Activated gamma-delta T cell treated with Interleukin-2 at 50 U/mL for 16 hours (primary cell): ENCODE measurements around the gene AK8.

ENCODE experiments used
- DNase-seq: peaks from one replicate; pipeline ENCODE4 v3.0.0-alpha.2; 2020

AK8 gene

DNA sequence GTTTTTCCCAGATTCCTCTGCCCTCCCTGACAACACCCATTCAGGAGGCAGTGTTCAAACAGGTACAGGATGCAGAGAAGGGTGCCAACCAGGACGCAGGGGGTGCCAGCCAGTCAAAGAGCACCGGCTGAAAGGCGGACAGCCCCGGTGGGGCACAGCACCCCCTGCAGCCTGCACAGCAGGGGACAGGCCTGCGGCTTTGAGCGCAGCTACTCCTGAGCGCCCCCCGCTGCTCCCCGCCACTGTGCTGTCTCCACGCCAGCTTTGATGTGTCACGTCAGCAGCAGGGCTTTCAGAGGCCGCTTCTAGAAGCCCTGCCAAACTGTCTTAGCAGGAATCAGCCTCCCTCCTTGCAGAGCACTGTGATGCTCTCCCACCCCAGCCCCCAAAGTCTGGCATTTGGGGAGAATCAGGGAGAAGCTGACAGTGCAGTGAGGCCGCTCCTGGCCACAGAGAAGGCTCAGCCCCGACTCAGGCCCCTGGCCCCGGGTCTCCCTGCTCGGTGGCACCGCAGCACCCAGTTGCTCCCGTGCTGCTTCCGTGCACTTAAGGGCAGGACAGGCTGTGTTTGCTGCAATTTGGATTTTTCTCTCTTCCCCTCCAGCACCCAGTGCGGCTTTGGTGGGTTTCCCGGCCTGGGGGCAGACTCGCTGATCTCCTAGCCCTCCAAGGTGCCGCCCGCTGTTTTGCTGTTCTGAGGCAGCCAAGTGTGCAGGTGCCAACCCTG lies 20.3 kb downstream of the AK8 start:
- DNase-seq, result no peak

DNA sequence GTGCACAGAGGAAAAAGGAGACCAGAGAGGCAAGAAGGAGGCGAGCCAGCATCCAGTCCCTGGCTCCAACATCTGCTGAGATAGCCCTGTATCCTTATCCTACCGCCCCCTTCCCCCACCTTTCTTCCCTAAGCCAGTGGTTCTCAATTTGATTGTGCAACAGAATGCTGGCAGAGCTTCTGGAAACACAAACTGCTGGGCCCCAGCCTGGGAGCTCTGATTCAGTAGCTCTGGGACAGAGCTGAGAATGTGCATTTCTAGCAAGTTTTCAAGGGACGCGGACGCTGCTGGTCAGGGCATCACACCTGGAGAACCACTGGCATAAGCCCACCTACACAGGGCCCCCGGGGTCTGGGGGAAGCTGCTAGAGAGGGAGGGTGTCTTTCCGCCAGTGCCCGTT lies 21.1 kb downstream of the AK8 start:
- DNase-seq, result no peak

DNA sequence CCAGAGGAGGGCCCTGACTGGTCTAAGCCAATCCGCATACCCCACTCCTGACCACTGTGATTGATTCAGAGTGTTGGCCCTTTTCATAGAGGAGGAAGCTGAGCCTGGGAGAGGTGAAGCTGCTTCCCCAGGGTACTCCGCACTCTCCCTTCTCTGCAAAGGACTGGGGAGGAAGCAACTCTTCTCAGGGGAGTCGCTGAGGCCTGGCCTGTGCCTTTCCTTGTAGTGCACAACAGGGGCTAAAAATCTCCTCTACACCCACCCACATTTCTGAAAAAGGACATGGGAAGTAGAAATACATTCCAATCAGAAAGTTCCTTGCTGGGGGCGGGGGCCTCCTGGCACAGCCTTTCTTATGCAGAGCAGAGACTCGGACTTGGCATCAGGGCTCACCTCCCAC lies 22.2 kb downstream of the AK8 start:
- no peak for DNase-seq

DNA sequence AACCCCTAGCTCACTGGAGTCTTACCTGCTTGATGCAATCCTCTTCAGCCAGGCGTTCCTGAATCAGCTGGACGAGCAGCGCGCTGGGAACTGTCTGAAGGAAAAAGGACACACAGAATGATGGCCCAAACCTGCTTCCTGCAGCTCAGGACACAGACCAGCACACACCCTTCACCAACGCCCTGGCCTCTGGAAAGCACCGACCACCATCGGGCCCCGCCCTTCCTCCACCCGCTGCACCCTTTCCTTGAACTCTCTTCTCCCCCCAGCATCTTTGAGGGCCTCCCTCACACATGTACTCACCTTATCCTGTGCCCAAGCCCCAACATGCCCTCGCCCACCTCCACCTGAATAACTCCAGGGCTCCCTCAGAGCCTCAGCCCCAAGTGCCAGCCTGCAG lies 23.3 kb downstream of the AK8 start:
- no peak for DNase-seq

DNA sequence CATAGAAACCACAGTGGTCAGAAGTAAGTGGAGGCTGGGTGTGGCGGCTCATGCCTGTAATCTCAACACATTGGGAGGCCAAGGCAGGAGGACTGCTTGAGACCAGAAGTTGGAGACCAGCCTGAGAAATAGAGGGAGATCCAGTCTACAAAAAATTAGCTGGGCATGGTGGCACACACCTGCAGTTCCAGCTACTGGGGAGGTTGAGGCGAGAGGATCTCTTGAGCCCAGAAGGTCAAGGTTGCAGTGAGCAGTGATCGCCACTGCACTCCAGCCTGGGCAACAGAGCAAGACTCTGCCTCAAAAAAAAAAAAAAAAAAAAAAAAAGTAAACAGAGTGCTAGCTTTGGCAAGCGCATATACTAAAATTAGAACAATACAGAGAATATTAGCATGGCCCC lies 24.6 kb downstream of the AK8 start:
- no peak for DNase-seq

DNA sequence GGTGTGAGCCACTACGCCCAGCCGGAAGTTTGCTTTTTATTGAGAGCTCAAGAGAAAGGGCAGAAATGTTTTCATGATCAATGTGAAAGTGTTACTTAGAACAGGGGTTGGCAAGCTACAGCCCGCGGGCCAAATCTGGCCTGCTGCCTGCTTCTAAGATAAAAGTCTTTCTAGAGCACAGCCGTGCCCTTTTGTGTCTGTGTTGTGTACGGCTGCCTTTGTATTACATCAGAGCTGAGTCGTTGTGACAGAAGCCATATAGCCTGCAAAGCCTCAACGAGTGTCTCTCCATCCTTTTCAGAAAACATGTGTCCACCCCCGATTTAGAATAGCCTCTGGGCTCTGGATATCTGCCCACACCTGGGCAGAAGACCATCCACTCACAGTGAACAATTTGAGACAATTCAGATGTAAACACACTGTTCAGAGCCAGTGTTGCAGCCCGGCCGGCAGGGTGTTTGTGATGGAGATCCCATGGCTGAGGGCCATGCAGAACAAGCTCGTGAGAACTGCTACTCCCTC lies 28.8 kb downstream of the AK8 start:
- no peak for DNase-seq

DNA sequence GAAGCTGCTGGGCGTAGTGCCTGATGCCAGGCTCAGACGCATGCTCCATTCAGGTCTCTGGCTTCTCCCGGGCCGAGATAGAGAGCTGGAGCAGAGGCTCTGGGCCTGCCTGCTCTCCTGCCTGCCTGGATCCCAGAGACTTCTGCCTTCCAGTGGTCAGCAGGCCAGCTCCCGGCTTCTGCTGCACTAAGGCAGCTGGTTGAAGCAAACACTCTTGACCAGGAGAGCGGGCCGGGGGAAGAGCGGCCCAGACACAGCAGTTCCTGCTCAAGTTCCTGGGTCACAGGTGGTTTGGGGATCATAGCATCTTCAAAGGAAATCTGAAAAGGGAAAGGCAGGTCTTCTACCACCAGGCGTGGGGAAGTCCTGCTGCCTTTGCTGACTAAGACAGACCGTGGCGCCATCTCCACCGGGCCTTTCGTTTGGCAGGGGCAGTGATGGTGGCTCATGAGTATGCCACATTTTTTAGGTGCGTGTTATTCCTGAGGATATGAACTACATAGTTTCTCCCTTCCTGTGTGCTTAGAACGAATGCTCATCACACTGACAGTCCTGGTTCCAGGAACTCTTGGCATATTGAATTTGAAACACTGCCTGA lies 31.1 kb downstream of the AK8 start:
- DNase-seq, result no peak

DNA sequence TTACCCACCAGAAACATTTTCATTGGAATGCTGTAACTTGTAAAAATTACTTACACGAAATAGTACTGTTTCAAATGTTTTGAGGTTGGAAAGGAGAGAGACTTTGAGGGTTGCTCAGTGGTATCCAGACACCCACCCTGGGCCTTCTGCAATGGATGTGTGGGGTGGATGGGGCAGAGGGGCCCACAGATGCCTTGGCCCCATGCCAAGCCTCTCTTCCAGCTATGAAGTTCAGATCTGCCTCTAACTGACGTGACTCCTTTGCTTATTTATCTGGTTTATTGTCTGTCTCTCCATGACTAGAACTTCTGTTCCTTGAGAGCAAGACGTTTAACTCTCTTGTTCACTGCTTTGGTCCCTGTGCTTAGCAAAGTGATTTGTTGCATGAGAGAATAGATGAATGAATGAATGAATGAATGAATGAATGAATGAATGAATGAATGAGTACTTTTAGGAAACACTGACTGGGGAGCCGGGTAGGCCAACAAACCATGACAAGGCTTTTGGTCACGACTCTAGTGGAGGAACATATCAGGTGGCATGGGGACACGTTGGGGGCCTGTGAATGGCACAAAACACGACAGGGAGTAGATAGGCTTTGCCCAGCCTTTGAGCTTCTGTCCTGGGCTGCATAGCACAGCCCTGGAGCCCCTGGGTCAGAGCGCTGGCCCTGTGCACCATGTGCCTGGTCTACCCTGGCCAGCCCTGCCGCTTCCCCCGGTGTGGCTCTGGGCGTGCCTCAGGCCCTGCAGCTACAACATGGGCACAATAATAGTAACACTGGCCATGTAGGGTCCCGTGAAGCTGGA lies 31.8 kb downstream of the AK8 start:
- DNase-seq, result no peak

DNA sequence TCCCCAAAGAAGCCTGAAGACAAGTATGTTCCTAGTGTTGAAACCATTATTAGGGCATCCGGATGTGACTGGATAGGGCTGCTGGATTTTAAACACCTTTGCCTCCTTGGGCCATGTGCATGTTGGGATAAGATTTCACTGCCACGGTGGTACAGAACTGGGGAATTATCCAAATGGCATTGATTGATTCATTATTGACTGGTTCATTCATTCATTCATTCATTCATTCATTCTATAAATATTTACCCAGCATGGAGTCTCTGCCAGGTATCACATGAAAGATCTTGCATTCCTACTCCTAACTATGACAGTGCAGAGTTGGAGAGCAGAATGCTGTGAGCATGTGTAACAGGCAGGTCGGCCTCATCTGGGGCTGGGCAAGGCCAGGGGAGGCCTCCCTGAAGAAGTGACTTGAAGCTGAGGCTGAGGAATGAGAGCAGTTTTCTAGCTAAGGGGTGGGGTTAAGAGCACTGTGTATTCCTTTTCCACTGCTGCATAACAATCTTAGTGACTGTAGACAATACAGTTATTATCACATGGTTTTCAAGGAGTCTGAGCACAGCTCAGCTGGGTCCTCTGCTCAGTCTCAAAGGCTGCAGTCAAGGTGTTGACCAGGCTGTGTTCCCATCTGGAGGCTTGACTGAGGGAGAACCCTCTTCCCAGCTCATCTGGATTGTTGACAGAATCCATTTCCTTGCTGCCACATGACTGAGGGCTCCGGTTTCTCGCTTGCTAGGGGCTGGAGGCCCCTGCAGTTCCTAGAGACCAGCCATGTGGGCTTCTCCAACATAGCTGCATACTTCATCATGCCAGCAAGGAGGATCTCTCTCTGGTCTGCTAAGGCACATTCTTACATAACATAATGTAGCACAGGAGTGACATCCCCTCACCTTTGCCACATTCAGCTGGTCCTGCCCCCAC lies 35.7 kb downstream of the AK8 start:
- DNase-seq, result no peak

DNA sequence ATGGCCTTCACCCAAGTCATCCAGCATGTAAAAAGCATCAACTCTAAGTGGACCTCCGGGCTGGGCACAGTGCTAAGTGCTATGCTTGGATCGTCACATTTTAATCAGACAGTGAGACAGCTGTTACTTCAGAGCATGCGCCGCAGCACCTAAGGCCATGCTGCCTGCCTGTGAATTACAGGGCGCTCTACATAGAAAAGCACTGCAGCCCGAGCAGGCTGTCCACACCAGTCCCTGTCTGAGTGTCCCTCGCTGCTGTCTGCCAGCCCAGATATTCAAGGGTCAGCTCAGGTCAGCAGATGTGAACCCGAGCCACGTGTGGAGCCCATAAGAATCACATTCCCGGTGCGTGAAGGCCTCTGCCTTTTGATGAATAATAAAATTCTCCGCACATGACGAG lies 37.1 kb downstream of the AK8 start:
- DNase-seq, result no peak

DNA sequence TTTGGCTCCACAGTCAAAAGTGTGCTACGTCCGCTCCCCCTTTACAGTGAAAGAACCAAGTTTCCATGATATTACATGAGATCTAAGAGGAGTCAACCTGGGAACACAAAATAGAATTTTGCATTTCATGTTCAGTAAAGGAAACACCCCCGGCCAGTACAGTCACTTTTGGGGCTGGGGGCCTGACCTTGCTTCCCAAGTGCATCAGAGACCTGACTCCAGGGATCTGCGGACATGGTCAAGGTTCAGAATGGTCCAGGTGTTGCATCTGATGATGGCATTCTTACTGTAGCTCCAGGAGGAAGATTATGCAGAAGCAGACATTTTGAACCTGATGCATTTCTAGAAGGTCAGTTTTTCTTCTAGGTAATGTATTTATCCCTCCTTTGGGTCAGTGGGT lies 39.8 kb downstream of the AK8 start:
- DNase-seq, result no peak

DNA sequence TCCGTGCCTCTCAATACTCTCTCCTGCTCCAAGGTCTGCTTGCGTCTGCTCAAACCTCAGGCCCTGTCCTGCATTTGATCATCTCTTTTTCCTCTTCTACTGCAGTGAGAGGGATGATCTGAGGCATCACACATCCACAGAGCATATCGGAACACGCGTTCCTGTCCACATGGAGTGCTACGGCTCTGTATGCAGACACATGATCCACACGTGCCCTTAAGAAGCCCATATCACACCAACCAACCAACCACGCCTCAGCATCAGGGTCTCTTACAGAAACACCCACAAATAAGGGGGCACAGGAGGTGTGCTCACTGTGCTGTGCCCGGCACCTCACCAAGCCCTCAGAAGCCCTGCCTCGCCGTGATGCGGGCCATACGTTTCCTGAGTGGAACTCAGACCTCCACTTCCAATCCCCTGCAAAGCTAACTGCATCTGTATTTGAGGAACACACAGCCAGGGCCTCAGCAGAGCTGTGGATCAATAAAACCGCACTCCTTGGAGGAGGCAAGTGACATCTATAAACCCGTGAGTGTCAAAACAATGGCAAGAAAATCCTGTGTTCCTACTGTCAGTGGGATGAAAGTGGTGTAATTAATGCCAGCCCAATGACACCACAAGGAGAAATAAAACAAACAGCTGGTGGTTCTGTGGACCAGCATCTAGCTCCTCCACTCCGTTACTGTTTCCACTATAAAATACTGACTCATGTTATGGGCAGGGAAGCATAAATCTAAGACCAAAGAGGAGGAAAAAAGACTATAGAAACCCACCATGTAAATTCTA lies 40.4 kb downstream of the AK8 start:
- DNase-seq, result no peak

DNA sequence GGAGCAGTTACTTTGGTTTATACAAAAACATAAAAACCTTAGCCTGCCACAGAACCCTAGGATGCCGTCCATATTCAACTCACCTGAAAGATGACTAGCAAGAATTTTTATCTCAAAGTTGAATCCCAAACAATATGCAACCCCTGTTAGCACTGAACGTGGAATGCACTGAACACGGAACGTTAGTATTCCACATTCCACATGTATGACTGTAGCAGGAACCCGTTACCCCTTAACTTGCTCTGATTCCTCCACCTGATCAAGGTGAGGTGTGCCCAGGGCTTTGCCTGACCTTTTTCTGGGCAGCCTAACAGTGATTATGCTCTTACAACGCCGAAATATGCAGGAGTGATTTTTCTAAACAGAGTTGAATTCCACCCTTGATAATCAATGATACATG lies 43.7 kb downstream of the AK8 start:
- no peak for DNase-seq

DNA sequence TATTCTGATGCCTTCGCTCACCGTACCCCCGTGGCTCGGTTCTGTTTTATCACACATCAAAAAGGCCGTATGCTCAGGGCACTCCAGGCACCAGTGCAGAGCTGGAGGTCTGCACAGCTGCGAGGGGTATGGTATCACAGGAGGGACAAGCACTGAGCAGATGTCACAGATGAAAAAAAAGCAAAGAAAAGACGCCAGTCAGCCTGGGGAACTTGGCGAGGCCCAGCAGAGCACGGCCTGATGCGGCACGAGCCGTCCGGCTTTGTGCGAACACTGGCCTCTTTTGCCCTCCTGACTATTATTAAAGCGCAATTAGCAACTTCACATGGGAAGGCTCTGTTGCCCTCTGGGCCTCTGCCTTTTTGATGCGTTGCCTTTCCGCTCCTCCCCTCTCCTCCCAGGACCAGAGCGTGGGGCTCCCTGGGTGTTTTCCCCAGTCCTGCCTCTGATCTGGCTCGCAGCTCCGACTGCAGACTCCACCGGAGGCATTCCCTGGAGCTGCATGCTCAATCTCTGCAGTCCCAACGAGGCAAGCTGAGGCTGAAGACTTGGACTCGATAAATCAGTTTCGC lies 44.4 kb downstream of the AK8 start:
- no peak for DNase-seq

DNA sequence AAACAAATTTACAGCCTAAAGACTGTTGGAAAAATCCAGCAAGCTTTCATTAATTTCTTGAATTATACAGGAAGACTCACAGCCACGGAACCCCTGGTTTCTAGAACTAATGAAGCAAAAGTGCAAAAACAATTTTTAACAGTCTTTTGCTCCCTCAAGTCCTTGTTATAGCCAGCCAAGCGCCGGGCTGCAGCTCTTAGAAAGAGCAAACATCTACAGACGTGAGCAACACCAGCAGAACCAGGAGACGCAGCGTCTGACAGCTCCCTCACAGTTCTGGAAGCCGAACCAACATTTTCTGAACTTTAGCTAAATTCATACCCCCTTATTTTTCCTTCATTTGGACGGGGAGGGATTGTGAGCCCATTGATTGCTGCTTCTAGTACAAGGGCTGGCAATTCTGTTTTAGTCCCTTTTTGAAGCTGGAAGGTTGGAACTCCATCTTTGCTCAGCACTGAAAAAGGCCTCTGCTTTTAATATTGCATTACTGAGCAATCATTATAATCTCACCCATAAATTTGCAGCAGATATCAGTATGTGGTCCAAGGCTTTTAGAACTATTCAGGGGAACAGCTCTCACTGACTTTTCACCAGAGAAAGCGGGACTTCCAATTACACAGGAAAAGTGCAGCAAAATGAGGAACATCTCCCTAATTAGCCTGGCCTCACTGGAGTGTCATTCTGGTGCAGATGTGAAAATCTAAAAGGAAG lies 45.8 kb downstream of the AK8 start:
- DNase-seq, result no peak

DNA sequence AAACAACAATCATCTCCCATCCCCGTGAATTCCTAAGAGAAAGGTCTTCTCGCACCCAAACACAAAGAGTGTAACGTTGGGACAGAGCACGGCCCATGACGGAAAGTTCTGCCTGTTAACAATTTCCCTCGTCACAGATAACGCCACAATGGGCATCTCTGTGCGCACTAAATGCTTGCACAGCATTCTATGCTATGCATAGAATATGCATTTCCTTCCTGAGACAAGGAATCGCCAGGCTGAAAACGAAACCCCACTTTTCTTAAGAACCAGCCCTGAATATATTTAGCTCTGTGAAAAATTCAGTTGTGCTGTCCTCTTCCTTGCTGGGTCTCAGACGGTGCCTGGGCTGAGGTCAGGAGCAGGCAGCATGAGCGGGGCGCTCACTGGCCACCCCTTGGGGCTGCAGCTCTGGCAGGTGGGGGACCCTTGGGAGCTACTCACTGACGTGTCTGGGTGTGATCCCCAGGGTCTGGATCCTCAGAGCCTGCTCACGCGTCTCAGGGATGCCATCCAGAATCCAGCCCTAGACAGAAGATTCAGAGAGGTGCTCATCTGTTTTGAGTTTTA lies 49.8 kb downstream of the AK8 start:
- no peak for DNase-seq

DNA sequence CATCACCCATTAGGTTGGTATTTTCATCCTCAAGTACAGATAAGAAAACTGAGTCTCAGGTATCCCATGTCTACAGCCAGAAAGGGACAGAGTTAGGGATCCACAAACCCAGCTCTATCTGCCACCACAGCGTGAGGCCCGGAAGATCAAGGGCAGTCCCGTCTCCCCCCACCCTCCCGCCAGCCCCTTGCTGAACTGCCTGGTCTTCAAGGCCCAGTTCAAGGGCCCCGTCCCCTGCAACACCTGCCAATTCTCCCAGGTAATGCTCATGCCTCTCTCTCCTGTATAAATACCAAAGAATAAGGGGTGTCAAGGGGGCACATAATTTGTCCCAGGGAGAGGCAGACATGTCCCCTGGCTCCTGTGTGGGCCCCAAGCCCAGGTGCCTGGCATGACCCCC lies 50.7 kb downstream of the AK8 start:
- no peak for DNase-seq

DNA sequence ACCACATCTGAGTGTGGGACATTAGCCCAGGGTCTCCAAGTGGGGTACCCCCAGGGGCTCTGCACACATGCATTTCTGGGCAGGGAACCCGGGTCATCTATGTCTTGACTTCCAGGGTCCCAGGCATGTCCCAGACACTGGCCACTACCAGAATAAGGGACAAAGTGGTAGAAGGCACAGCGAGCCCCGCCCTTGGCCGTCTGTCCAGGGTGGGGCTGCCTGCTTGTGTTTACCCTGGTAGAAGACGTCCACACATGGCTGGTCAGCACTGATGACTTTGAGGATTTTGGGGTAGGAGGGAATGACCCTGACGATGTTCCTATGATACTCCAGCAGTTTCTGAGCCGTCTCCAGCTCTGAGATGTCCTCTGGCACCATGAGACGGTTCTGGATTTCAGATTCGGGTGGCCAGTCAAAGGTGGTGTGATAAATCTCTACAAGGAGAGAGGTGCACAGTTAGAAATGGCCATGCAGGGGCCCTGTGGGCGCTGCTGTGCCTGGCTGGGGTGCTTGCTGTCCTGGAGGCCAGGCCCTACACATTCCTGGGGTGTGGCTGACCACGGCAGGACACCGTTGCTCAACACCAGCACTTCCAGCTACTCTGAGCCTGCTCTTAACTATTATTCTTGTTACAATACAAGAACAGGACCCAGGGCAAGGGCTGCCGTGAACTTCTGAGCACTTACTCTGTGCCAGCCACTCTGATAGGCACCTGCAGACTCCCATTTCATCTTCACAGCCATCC lies 51.3 kb downstream of the AK8 start:
- DNase-seq, result no peak

DNA sequence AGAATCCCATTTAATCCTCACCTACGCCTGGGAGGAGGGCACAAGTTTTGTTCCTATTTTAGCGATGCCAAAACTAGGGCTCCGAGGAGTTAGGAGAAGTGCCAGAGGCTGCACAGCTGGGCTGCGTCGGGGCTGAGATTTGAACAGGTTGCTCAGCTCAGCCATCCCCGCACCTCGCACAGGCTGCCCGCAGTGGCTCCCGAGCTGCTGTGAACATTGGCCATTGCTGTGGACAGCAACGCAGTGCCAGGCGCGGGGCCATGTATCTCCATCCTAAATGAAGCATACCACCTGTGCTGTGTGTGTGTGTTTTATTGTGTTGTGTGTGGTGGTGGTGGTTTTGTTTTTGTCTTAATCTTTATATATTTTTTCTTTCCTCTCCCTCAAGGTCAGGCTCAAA lies 52.0 kb downstream of the AK8 start:
- DNase-seq, result no peak

DNA sequence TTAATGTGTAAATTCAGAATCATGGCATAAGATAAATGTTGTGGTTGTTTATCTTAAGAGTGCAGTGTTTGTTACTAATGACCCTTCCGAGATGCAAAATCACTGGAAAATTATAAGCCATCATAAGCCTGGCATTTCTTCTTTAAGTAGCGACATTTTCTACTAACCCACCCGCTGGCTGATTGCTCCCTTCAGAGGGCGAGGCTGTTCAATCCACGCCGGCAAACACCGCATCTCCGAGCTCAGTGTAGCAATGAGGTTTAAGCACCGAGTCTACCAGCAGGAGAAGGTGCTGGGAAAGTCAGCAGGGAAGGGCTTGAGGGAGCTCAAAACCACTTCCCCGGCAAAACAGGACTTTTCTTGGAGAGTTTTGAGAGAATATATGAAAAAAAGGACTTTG lies 52.7 kb downstream of the AK8 start:
- DNase-seq, result no peak
